Dendritic cell treated with granulocyte-macrophage colony-stimulating factor and Interleukin-4, amounts not matched to agents 40 ng/mL and 50 ng/mL, for 4 days (primary cell): ENCODE results near the gene ZNF331.

Experiments
- H3K27ac Mint-ChIP-seq: one replicate; pipeline ENCODE4 v1.8.0; 2022; ENCODE audit warnings: mild to moderate bottlenecking, mixed read lengths
- H3K27me3 Mint-ChIP-seq: one replicate; pipeline ENCODE4 v1.8.0; 2022; ENCODE audit warnings: mild to moderate bottlenecking, mixed read lengths
- H3K36me3 Mint-ChIP-seq: one replicate; pipeline ENCODE4 v1.8.0; 2022; ENCODE audit warnings: low read depth, mixed read lengths
- H3K4me1 Mint-ChIP-seq: one replicate; pipeline ENCODE4 v1.8.0; 2022; ENCODE audit warnings: low read depth, mixed read lengths
- H3K4me3 Mint-ChIP-seq: one replicate; pipeline ENCODE4 v1.8.0; 2022; ENCODE audit warnings: mild to moderate bottlenecking, moderate library complexity, mixed read lengths
- H3K9me3 Mint-ChIP-seq: one replicate; pipeline ENCODE4 v1.8.0; 2022; ENCODE audit warnings: mixed read lengths
- intact Hi-C: fragments of 100-400 bp; cut with micrococcal nuclease; formaldehyde crosslinking; loops from one replicate; pipeline ENCODE4 v1.15.0; 2022

The ZNF331 gene

DNA sequence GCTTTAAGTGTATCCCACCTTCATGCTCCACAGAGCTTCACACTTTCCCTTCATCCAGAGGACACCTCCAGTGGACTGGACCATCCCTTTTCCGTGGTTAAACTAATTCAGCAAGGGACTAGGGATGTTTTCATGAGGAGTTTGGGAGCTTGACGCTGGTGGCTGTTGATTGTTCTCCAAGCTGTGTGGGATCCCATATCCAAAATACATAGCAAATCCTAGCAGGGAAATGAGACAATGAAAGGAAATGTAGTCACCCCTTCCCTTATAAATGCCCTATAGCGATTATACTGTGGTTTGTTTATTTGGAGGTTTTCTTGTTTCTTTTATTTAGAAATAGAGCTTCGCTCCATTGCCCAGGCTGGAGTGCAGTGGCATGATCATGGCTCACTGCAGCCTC lies 62.3 kb downstream of the ZNF331 start:
- H3K27ac Mint-ChIP-seq: no peak overlapping the region
- H3K27me3 Mint-ChIP-seq: no peaks in the 10 kb centered on the region
- intact Hi-C loops: no loop called here
- no peaks in the 10 kb centered on the region for H3K36me3 Mint-ChIP-seq
- H3K4me3 Mint-ChIP-seq: no peak overlapping the region
- no peaks in the 10 kb centered on the region for H3K9me3 Mint-ChIP-seq
- H3K4me1 Mint-ChIP-seq: no peaks in the 10 kb centered on the region

DNA sequence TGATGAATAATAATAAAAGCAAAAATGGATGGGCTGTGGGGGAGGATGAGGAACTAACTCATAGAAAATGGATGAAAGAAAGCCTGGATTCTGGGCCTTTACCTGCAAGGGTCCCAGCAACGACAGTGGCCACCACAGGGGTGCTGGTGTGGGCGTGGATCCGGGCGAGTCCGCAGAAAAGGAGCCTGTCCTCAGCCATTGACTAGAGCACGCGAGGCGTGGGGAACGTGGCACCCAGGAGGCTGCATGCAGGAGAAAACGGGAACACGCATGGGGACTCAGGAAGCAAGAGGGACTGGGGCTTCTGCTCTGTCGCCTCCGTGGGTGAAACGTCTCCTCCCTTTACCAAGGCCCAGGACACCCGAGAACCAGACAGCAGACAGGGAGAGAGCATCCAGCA lies 68.1 kb downstream of the ZNF331 start:
- Mint-ChIP-seq H3K9me3 (no peaks in the 10 kb centered on the region), H3K4me3 (no peak overlapping the region), H3K4me1 (no peaks in the 10 kb centered on the region), H3K36me3 (no peaks in the 10 kb centered on the region), H3K27me3 (no peaks in the 10 kb centered on the region), H3K27ac (no peak overlapping the region)
- intact Hi-C loops: no loop called here

DNA sequence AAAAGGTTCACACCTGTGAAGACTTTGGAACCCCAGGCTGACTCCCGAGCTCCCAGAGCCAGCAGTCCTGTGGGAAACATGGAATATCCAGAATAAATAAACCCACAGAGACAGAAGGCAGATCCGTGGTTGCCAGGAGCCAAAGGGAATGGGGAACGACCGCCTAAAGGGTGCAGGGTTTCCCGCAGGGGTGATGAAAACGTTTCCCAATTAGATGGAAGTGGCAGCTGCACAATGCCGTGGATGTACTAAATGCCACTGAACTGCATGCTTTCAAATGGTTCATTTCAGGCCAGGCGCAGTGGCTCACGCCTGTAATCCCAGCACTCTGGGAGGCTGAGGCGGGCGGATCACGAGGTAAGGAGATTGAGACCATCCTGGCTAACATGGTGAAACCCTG lies 70.4 kb downstream of the ZNF331 start:
- H3K4me1 Mint-ChIP-seq: no peaks in the 10 kb centered on the region
- intact Hi-C loops: no loop called here
- no peak overlapping the region for H3K4me3 Mint-ChIP-seq
- H3K36me3 Mint-ChIP-seq: no peaks in the 10 kb centered on the region
- no peaks in the 10 kb centered on the region for H3K27me3 Mint-ChIP-seq
- H3K27ac Mint-ChIP-seq: no peak overlapping the region
- H3K9me3 Mint-ChIP-seq: no peaks in the 10 kb centered on the region

DNA sequence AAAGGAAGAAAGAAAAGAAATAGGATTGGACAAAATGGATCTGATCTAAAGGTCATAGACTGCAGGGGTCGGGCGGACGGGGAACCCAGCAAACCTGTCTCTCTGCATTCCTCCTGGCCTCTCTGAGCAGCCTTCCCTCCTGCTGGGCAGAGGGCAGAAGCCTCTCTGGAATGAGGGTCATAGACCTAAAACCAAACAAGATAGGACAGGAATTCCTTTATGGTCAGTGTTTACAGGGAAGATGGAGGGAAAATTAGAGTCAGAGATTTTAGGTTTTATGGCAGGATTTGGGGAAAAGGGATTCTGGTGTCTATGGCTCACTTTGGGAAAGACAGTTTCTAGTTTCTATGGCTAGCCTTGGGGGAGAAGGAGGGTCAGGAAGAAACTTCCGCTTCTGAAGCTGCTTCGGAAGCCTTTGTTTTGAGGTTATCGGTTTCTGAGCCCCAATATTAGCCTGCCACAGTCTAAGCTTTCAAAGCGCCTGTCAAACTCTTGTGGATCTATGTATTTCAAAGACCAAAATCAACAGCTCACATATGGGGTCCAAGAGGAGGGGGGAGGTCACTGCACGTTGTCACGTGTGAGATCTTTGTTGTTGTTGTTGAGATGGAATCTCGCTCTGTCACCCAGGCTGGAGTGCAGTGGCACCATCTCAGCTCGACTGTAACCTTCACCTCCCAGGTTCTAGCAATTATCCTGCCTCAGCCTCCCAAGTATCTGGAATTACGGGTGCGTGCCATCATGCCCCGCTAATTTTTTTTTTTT lies 75.0 kb downstream of the ZNF331 start:
- Mint-ChIP-seq H3K27me3 (no peaks in the 10 kb centered on the region), H3K9me3 (no peaks in the 10 kb centered on the region), H3K36me3 (no peaks in the 10 kb centered on the region), H3K4me3 (no peak overlapping the region), H3K27ac (no peak overlapping the region), H3K4me1 (no peaks in the 10 kb centered on the region)
- intact Hi-C loops: no loop called here

DNA sequence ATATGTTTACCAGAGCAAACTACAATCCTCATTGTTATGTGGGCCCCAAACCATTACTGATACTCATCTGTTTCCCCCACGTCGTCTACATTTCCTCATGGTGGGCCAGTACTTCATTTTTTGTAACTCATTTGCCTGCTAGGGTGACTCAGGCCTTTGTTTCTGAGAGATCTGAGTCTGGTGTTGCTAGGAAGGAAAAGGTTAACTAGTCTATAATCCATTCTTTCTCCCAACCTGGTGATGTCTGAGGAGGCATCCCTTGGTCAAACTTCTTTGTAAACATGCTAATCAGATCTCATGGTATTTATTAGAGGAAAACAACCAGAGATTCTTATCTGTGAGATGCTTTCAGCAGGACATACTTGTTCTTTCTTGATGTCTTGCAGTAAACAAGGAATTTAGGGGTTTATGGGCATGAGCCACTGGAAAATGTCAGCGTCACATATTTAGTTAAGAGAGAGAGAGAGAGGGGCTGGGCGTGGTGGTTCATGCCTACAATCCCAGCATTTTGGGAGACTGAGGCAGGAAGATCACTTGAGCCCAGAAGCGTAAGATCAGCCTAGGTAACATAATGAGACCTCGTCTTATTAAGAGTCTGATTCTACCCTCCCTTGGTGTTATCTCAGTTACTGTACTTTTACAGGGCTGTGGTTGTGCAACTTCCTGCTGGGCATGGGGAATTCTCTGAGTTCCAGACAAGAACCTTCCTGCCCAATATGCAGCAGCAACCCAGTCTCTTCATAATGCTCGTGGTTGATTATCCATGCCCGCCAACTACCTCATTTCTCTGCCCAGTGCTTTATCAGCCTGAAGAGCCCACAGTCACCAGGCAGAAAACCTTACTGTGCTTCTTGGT lies 84.2 kb downstream of the ZNF331 start:
- intact Hi-C loops: no loop called here
- peaks cover 8% of the 10 kb centered on the region for H3K4me1 Mint-ChIP-seq
- no peaks in the 10 kb centered on the region for H3K36me3 Mint-ChIP-seq
- H3K27me3 Mint-ChIP-seq: peaks cover 2% of the 10 kb centered on the region
- H3K4me3 Mint-ChIP-seq: no peak overlapping the region
- H3K9me3 Mint-ChIP-seq: no peaks in the 10 kb centered on the region
- no peak overlapping the region for H3K27ac Mint-ChIP-seq

DNA sequence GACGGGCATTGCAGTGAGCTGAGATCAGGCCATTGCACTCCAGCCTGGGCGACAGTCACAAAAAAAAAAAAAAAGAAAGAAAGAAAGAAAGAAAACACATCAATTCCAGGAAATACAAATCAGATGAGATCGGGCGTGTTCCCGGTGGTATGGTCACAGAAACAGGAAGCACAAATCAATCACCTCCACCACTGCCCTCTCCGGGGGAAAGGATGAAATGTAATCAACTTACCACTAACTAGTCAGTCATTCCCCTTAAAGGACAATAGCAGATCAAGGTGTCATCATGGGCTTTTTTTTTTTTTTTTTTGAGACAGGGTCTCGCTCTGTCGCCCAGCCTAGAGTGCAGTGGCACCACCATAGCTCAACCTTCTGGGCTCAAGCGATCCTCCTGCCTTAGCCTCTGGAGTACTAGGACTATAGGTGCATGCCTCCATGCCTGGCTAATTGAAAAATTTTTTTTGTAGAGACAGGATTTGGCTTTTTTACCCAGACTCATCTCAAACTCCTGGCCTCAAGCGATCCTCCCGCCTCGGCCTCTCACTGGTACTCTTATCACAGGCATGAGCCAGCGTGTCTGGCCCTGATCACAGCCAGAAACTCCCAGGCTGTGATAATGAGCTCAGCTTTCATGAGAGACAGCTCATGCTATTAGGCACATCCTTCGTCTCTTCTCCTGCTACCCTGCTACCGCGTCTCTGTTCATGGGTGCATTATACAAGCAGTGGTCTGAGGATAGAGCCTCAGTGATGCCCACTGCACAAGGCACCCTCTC lies 87.0 kb downstream of the ZNF331 start:
- Mint-ChIP-seq H3K36me3 (no peaks in the 10 kb centered on the region), H3K27ac (no peak overlapping the region), H3K4me3 (no peak overlapping the region), H3K27me3 (peaks cover 2% of the 10 kb centered on the region), H3K4me1 (peaks cover 8% of the 10 kb centered on the region), H3K9me3 (no peaks in the 10 kb centered on the region)
- intact Hi-C loops: no loop called here

DNA sequence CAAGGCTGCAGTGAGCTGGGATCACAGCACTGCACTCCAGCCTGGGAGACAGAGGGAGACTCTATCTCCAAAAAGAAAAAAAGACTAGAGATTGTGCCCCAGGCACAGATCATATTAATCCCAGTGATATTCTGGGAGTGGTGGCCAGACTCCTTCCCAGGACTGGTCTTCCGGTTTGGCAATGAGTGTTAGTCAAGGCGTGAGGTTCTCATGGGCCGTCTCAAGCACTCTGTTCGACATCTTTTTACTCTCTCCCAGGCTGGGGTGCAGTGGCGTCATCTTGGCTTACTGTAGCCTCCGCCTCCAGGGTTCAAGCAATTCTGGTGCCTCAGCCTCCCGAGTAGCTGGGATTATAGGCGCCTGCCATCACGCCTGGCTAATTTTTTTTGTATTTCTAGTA lies 88.5 kb downstream of the ZNF331 start:
- no peak overlapping the region for H3K4me3 Mint-ChIP-seq
- intact Hi-C loops: no loop called here
- no peak overlapping the region for H3K27ac Mint-ChIP-seq
- H3K9me3 Mint-ChIP-seq: no peaks in the 10 kb centered on the region
- H3K27me3 Mint-ChIP-seq: peaks cover 2% of the 10 kb centered on the region
- no peaks in the 10 kb centered on the region for H3K36me3 Mint-ChIP-seq
- peaks cover 8% of the 10 kb centered on the region for H3K4me1 Mint-ChIP-seq

DNA sequence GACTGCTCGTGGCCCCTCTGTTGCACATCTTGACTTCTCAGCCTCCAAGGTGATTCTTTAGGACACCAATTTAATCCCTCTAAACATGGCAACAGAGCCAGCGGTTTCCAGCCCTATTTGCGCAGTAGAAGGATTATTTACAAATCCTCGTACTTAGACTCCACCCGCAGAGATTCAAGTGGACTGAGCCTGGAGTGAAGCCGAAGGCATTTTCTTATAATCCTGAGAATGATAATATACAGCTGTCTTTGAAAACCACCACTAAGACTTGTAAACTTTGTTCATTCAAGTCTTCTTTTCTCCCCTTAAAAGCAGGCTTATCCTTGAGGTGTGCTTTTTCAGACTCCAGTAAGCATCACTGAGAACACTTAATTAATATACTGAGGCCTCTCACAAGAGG lies 89.0 kb downstream of the ZNF331 start:
- no peak overlapping the region for H3K27ac Mint-ChIP-seq
- no peaks in the 10 kb centered on the region for H3K9me3 Mint-ChIP-seq
- H3K27me3 Mint-ChIP-seq: peaks cover 2% of the 10 kb centered on the region
- no peak overlapping the region for H3K4me3 Mint-ChIP-seq
- no peaks in the 10 kb centered on the region for H3K36me3 Mint-ChIP-seq
- H3K4me1 Mint-ChIP-seq: peaks cover 6% of the 10 kb centered on the region
- intact Hi-C loops: no loop called here
